CD4-positive, alpha-beta memory T cell (primary cell): ENCODE measurements around the gene AIFM3. TPM values are rescaled to one million over a fixed set of nuclear protein-coding genes. Genes with fewer than 3 reads are reported as not detected.
"Not testable (repeated sequence)": the region's sequence is repeated elsewhere in the genome, so short reads cannot be mapped to it uniquely, and the experiment has no call there.

Experiments used
- CTCF ChIA-PET: fragments of 350-600 bp; sonication (Branson Sonifier 250); formaldehyde crosslinking; loops from one replicate; lab custom pipeline; 2021; ENCODE audit warnings: inconsistent platforms; ENCODE audit not compliant: partially characterized antibody; lab: Charles Lee
- POLR2A ChIA-PET: fragments of 350-600 bp; sonication (Branson Sonifier 250); formaldehyde crosslinking; loops from one replicate; lab custom pipeline; 2021; ENCODE audit not compliant: partially characterized antibody; lab: Charles Lee
- DNase-seq, 5 donors: peaks; one replicate each; pipeline versions ENCODE4 v3.0.0 to v3.0.0-alpha.2; 2020 to 2022; ENCODE audit warnings: mixed read lengths in 1 of 5
- H3K27ac ChIP-seq: one replicate; pipeline ENCODE4 v1.7.0; 2013; ENCODE audit warnings: low read depth, low read length
- H3K27me3 ChIP-seq: 2 replicates; pipeline ENCODE4 v1.7.0; 2013; ENCODE audit warnings: mild to moderate bottlenecking, low read length, moderate library complexity; ENCODE audit not compliant: insufficient read depth
- H3K36me3 ChIP-seq: 2 replicates; pipeline ENCODE4 v1.7.0; 2013; ENCODE audit warnings: mild to moderate bottlenecking, low read length, moderate library complexity; ENCODE audit not compliant: insufficient read depth
- H3K4me1 ChIP-seq: 2 replicates; pipeline ENCODE4 v1.7.0; 2013; ENCODE audit warnings: mild to moderate bottlenecking, low read length, moderate library complexity; ENCODE audit not compliant: insufficient read depth
- H3K4me3 ChIP-seq, 2 donors: one replicate each; pipeline ENCODE4 v1.7.0; 2013; ENCODE audit warnings: low read length in 2 of 2, mild to moderate bottlenecking in 1 of 2
- H3K9me3 ChIP-seq, 2 donors: one replicate each; pipeline ENCODE4 v1.7.0; 2013; ENCODE audit warnings: low read length in 2 of 2, control low read depth in 1 of 2; ENCODE audit not compliant: control insufficient read depth in 1 of 2
- H3K27ac Mint-ChIP-seq, 7 donors: one replicate each; pipeline ENCODE4 v1.8.0; 2020 to 2021; ENCODE audit warnings: mixed read lengths in 7 of 7, mild to moderate bottlenecking in 6 of 7, inconsistent platforms in 3 of 7, moderate library complexity in 3 of 7
- H3K27me3 Mint-ChIP-seq, 2 donors: one replicate each; pipeline ENCODE4 v1.8.0; 2020 to 2021; ENCODE audit warnings: mixed read lengths in 2 of 2
- H3K36me3 Mint-ChIP-seq, 2 donors: one replicate each; pipeline ENCODE4 v1.8.0; 2020 to 2021; ENCODE audit warnings: mixed read lengths in 2 of 2, inconsistent platforms in 1 of 2, mild to moderate bottlenecking in 1 of 2
- H3K4me1 Mint-ChIP-seq, 4 donors: one replicate each; pipeline ENCODE4 v1.8.0; 2020 to 2021; ENCODE audit warnings: mixed read lengths in 4 of 4, mild to moderate bottlenecking in 1 of 4
- H3K4me3 Mint-ChIP-seq, 8 donors: one replicate each; pipeline ENCODE4 v1.8.0; 2020 to 2021; ENCODE audit warnings: mixed read lengths in 8 of 8, mild to moderate bottlenecking in 7 of 8, moderate library complexity in 6 of 8, inconsistent platforms in 3 of 8
- H3K9me3 Mint-ChIP-seq, 8 donors: one replicate each; pipeline ENCODE4 v1.8.0; 2020 to 2021; ENCODE audit warnings: mixed read lengths in 8 of 8, mild to moderate bottlenecking in 5 of 8, inconsistent platforms in 3 of 8, moderate library complexity in 1 of 8
- intact Hi-C: fragments of 100-400 bp; cut with micrococcal nuclease; formaldehyde crosslinking; loops from one replicate; pipeline ENCODE4 v1.15.1; 2023
- polyA plus RNA-seq, 2 donors: library from polyadenylated mRNA; unstranded; fragments of 300-500 nt; fragmentation: Illumina TruSeq; gene quantifications; one replicate each; pipeline ENCODE4 v1.2.3, GENCODE V29; 2021
- total RNA-seq, 2 experiments: library from RNA; stranded (reverse); gene quantifications; one replicate each; pipeline ENCODE4 v1.2.3, GENCODE V29; 2021

The AIFM3 gene
- total and polyA plus RNA-seq, 4 experiments from 2014 or later, result 0.55 to 1.0 TPM; not detected in 2

DNA sequence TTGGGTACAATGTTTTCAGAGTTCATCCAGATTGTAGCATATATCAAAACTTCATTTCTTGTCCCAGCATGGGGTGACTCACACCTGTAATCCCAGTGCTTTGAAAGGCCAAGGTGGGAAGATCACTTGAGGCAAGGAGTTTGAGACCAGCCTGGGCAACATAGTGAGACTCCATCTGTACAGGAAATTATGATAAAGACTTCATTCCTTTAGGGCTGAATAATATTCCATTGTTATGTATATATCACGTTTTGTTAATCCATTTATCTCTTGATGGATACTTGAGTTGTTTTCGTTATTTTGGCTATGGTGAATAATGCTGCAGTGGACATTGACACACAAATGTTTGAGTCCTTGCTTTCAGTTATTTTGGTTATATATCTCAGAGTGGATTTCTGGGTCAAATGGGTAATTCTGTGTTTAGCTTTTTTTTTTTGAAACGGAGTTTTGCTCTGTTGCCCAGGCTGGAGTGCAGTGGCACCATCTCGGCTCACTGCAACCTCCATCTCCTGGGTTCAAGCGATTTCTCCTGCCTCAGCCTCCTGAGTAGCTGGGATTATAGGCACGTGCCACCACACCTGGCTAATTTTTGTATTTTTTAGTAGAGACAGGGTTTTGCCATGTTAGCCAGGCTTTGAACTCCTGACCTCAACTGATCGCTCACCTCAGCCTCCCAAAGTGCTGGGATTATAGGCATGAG lies 24.7 kb upstream of the AIFM3 start:
- H3K9me3 Mint-ChIP-seq, H3K4me3 ChIP-seq, H3K27me3 ChIP-seq, H3K27ac ChIP-seq, CTCF ChIA-PET, H3K9me3 ChIP-seq, POLR2A ChIA-PET, H3K27me3 Mint-ChIP-seq, DNase-seq: not testable (repeated sequence)
- Mint-ChIP-seq H3K4me3 (peak overlapping the region in 4 of 8 donors; percentile 8 to 57 (median 46)), H3K36me3 (peaks cover 20 to 47% of the 10 kb centered on the region in 2 donors), H3K27ac (peak overlapping the region in 1 of 7 donors; percentile 40), H3K4me1 (peaks cover 57 to 91% (median 76%) of the 10 kb centered on the region in 4 donors)
- intact Hi-C loops, result loop anchor here (10.0 kb wide), 1 partner anchor 58 kb away; no protein-coding TSS in a partner anchor
- H3K36me3 ChIP-seq, result peaks cover 12% of the 10 kb centered on the region
- H3K4me1 ChIP-seq, result peaks cover 75% of the 10 kb centered on the region

- Mint-ChIP-seq H3K9me3 (no peaks in the 10 kb centered on the region), H3K36me3 (peaks cover 15 to 45% of the 10 kb centered on the region in 2 donors)
Observed at GRCh38 chr22:20943104-20943933, 23.7 kb upstream of the AIFM3 start.

DNA sequence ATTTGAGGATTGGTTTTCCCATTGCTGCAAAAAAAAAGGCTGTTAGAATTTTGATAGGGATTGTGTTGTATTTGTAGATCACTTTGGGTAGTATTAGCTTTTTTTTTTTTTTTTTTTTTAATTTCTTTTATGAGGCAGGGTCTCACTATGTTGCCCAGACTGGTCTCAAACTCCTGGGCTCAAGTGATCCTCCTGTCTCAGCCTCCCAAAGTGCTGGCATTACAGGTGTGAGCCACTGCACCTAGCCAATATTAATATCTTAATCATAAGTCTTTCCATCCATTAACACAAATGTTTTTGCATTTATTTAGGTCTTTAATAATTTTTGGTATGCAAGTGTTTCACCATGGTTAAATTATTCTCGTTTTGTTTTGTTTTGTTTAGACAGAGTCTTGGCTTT lies 23.0 kb upstream of the AIFM3 start:
- Mint-ChIP-seq H3K4me3 (peak overlapping the region in 2 of 8 donors; percentile 3 to 13), H3K4me1 (peaks cover 53 to 87% (median 70%) of the 10 kb centered on the region in 4 donors), H3K27me3 (no peaks in the 10 kb centered on the region), H3K27ac (no peak overlapping the region), H3K9me3 (no peaks in the 10 kb centered on the region), H3K36me3 (peaks cover 9 to 40% of the 10 kb centered on the region in 2 donors)
- CTCF ChIA-PET, result interaction anchor here (0.8 kb wide), 1 partner anchor 18 kb away, joined by 3 read pairs; no protein-coding TSS in a partner anchor
- DNase-seq, result no peak
- POLR2A ChIA-PET, result no interaction called here
- no peaks in the 10 kb centered on the region for H3K27me3 ChIP-seq
- no peak overlapping the region for H3K27ac ChIP-seq
- H3K36me3 ChIP-seq, result peaks cover 10% of the 10 kb centered on the region
- no peaks in the 10 kb centered on the region for H3K9me3 ChIP-seq
- no peak overlapping the region for H3K4me3 ChIP-seq
- intact Hi-C loops, result loop anchor here (10.0 kb wide), 1 partner anchor 59 kb away; no protein-coding TSS in a partner anchor
- peaks cover 62% of the 10 kb centered on the region for H3K4me1 ChIP-seq

More at GRCh38 chr22:20943104-20943933, 23.7 kb upstream of the AIFM3 start:
- DNase-seq, result no peak
- no peaks in the 10 kb centered on the region for H3K27me3 Mint-ChIP-seq
- no peak overlapping the region for H3K4me3 ChIP-seq
- H3K4me1 Mint-ChIP-seq, result peaks cover 55 to 88% (median 73%) of the 10 kb centered on the region in 4 donors
- ChIA-PET CTCF (interaction anchor here (0.8 kb wide), 1 partner anchor 19 kb away, joined by 3 read pairs; no protein-coding TSS in a partner anchor), POLR2A (no interaction called here)
- no peaks in the 10 kb centered on the region for H3K9me3 ChIP-seq
- intact Hi-C loops, result loop anchor here (10.0 kb wide), 1 partner anchor 59 kb away; no protein-coding TSS in a partner anchor
- no peaks in the 10 kb centered on the region for H3K27me3 ChIP-seq
- no peak overlapping the region for H3K27ac ChIP-seq
- peak overlapping the region in 4 of 8 donors; percentile 3 to 33 (median 24) for H3K4me3 Mint-ChIP-seq
- H3K36me3 ChIP-seq, result peaks cover 10% of the 10 kb centered on the region
- H3K4me1 ChIP-seq, result peaks cover 66% of the 10 kb centered on the region
- peak overlapping the region in 5 of 7 donors; percentile 10 to 66 (median 23) for H3K27ac Mint-ChIP-seq

DNA sequence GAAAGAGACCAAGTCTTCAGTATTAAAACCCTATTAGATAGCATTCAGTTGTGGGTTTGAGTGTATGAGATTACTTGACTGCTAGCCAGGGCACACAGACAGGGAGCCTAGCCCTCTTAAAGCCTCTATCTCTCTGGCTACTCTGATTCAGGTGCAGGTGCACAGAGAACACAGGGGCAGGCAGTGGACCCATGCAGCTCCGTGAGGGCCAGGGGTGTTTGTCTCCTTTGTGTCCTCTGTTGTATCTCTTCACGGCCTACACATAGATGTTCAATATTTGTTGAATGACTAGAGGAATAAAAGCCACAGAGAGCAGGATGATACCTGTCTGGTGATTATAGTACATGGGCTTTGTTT lies 21.5 kb upstream of the AIFM3 start:
- H3K9me3 Mint-ChIP-seq, result no peaks in the 10 kb centered on the region
- peaks cover 50 to 83% (median 68%) of the 10 kb centered on the region in 4 donors for H3K4me1 Mint-ChIP-seq
- no peaks in the 10 kb centered on the region for H3K27me3 ChIP-seq
- no peaks in the 10 kb centered on the region for H3K9me3 ChIP-seq
- H3K36me3 Mint-ChIP-seq, result peaks cover 16 to 44% of the 10 kb centered on the region in 2 donors
- H3K36me3 ChIP-seq, result peaks cover 21% of the 10 kb centered on the region
- no peak overlapping the region for H3K4me3 ChIP-seq
- POLR2A ChIA-PET, result no interaction called here
- DNase-seq, result no peak
- intact Hi-C loops, result loop anchor here (10.0 kb wide), 1 partner anchor 61 kb away; no protein-coding TSS in a partner anchor
- no peaks in the 10 kb centered on the region for H3K27me3 Mint-ChIP-seq
- H3K27ac Mint-ChIP-seq, result no peak overlapping the region
- H3K4me3 Mint-ChIP-seq, result no peak overlapping the region
- no peak overlapping the region for H3K27ac ChIP-seq
- H3K4me1 ChIP-seq, result peaks cover 66% of the 10 kb centered on the region
- CTCF ChIA-PET, result no interaction called here

DNA sequence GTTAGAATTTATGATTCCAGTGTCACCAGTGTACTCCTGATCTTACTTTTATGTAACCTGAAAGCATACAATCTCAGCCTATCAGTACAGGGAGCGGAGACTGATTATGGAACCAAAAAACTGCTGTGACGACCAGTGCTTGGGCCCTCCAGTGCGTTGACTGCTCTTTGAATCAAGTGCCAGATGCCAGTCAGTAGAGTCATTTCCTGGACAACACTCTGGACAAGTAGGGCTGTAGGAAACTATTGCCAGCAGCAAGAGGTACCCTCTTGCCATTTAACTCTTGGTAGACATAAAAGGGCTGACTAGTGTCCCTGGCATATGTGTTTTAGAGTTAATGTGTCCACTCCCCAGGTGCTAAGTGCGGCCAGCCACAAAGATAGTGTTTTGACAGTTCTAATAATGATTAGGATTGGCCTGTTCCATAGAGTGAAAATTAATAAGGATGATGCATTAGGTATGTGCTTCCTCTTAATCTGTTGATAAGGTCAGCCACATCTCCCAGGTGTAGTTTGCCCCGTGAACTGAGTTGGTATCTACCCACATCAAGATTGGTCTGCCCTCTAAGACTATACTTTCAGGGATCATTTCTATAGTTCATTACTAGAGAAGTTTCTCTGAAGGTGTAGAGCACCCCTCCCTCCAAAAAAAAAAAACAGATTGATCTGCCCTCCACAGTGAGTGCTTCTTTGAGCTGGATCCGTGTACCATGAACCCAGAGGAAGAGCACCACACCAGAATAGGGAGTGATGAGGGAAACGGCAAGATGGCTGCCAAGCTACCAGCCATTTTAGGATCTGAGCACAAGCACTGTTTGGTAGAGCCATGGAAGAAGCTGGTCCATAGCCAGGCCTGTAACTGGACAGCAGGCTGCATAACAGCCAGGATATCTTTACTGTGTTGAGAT lies 20.7 kb upstream of the AIFM3 start:
- H3K36me3 Mint-ChIP-seq, result peaks cover 22 to 46% of the 10 kb centered on the region in 2 donors

GRCh38 chr22:20946991-20947390 lies 20.1 kb upstream of the AIFM3 start:
- Histone ChIP-seq H3K36me3 (peaks cover 36% of the 10 kb centered on the region), H3K4me3 (no peak overlapping the region), H3K9me3 (no peaks in the 10 kb centered on the region), H3K4me1 (peaks cover 55% of the 10 kb centered on the region), H3K27me3 (no peaks in the 10 kb centered on the region), H3K27ac (no peak overlapping the region)
- H3K4me3 Mint-ChIP-seq, result no peak overlapping the region
- peak overlapping the region in 1 of 7 donors; percentile 12 for H3K27ac Mint-ChIP-seq
- H3K36me3 Mint-ChIP-seq, result peaks cover 25 to 49% of the 10 kb centered on the region in 2 donors
- peaks cover 39 to 69% (median 57%) of the 10 kb centered on the region in 4 donors for H3K4me1 Mint-ChIP-seq
- ChIA-PET CTCF (interaction anchor here (0.7 kb wide), 1 partner anchor 41 kb away, joined by 3 read pairs; no protein-coding TSS in a partner anchor), POLR2A (no interaction called here)
- H3K9me3 Mint-ChIP-seq, result no peaks in the 10 kb centered on the region
- intact Hi-C loops, result loop anchor here (10.0 kb wide), 1 partner anchor 62 kb away; no protein-coding TSS in a partner anchor
- DNase-seq, result no peak
- H3K27me3 Mint-ChIP-seq, result no peaks in the 10 kb centered on the region

More for the DNA sequence above, 20.7 kb upstream of the AIFM3 start:
- Mint-ChIP-seq H3K9me3 (no peaks in the 10 kb centered on the region), H3K27me3 (no peaks in the 10 kb centered on the region), H3K4me1 (peaks cover 43 to 75% (median 61%) of the 10 kb centered on the region in 4 donors), H3K4me3 (no peak overlapping the region), H3K27ac (peak overlapping the region in 4 of 7 donors; percentile 8 to 49 (median 44))
- intact Hi-C loops, result loop anchor here (10.0 kb wide), 1 partner anchor 62 kb away; no protein-coding TSS in a partner anchor
- H3K9me3 ChIP-seq, result no peaks in the 10 kb centered on the region
- DNase-seq, result no peak
- no peaks in the 10 kb centered on the region for H3K27me3 ChIP-seq
- H3K4me1 ChIP-seq, result peaks cover 59% of the 10 kb centered on the region
- ChIA-PET POLR2A (no interaction called here), CTCF (interaction anchor here (0.7 kb wide), 1 partner anchor 41 kb away, joined by 3 read pairs; no protein-coding TSS in a partner anchor)
- peaks cover 29% of the 10 kb centered on the region for H3K36me3 ChIP-seq
- no peak overlapping the region for H3K27ac ChIP-seq
- no peak overlapping the region for H3K4me3 ChIP-seq
